GM21423 (cell line): ENCODE data around the gene ICAM1.
"Not testable (repeated sequence)": the region's sequence is repeated elsewhere in the genome, so short reads cannot be mapped to it uniquely, and the experiment has no call there.

ENCODE experiments used
- ATAC-seq: cut with Tn5 transposase; IDR thresholded peaks from one replicate; pipeline ENCODE4 v1.9.1; 2021; ENCODE audit warnings: mild to moderate bottlenecking, moderate library complexity; ENCODE audit not compliant: unreplicated experiment

Gene ICAM1, protein sequence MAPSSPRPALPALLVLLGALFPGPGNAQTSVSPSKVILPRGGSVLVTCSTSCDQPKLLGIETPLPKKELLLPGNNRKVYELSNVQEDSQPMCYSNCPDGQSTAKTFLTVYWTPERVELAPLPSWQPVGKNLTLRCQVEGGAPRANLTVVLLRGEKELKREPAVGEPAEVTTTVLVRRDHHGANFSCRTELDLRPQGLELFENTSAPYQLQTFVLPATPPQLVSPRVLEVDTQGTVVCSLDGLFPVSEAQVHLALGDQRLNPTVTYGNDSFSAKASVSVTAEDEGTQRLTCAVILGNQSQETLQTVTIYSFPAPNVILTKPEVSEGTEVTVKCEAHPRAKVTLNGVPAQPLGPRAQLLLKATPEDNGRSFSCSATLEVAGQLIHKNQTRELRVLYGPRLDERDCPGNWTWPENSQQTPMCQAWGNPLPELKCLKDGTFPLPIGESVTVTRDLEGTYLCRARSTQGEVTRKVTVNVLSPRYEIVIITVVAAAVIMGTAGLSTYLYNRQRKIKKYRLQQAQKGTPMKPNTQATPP

DNA sequence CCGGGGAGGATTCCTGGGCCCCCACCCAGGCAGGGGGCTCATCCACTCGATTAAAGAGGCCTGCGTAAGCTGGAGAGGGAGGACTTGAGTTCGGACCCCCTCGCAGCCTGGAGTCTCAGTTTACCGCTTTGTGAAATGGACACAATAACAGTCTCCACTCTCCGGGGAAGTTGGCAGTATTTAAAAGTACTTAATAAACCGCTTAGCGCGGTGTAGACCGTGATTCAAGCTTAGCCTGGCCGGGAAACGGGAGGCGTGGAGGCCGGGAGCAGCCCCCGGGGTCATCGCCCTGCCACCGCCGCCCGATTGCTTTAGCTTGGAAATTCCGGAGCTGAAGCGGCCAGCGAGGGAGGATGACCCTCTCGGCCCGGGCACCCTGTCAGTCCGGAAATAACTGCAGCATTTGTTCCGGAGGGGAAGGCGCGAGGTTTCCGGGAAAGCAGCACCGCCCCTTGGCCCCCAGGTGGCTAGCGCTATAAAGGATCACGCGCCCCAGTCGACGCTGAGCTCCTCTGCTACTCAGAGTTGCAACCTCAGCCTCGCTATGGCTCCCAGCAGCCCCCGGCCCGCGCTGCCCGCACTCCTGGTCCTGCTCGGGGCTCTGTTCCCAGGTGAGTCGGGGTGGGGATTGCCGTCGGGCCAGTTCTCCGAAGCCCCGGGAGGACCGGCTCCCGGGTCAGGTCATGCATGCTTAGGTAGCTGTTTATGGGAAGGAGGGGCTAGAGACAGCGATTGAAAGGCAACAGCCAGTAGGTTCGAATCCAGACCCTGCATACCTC is at the start of gene ICAM1:
ICAM1 (plus strand) TSS at position 505 of the 779 bp plus-strand sequence; CDS start at position 545, 40 bp downstream.
- ATAC-seq, result peak; percentile 50

DNA sequence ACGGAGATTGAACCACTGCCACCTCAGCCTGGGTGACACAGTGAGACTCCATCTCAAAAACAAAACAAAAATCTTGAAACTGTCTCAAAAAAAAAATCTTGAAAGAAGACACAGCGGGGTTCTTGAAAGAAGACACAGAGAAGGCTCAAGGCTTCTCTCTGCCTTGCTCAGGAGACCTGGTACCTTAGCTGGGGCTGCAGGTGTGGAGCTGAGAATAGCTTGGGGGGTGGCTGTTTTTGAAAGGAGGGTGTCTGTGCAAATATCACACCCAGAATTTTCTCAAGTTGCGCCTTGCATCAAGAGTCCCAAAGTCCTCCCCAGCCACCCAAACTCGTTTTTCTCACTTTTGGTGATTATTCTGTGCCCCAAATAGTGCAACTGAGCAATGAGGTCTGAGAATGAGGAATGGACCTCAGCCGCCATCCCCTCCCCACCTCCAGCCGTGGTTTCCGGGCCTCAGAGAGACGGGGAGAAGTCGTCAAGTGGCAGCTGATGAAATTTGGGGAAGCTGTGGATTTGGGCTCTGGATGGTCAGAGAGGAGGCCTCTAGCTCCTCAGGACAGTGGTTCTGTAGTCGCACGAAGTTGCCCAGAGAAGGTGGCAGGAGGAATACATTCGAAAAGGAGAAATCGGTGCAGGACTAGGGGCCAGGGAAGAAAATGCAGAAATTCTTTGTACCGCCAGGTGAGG is 48.6 kb upstream of the ICAM1 start:
- ATAC-seq, result no peak

DNA sequence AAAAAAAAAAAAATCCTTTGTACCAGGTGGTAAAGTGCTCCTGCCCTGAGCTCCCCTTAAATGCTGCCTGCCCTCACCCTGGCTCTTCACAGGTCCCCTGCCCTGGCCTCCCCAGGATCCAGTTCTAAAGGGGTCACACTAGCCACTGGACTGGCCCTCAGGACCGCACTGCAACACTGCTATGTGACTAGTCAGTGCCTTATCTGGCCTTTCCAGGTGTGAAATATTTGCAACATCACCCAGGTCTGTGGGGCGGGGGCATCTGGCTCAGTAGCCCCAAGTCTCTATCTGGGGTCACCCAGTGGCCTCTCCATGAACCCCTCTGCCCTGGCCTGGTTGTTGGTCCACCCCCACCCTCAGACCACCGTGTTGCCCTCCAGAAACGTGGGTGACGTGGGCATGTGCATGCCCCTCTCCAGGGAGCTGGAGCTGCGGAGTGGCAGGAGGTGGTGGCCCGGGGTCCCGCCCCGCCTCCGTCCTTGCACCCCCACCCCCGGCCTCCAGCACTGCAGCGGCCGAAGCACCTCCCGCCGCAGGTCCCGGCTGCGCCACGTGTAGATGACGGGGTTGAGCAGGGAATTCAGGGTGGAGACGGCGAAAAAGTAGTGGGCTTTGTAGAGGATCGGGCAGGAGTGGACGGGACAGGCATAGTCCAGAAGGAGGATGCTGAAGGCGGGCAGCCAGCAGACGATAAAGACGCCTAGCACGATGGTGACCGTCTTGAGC is 47.3 kb upstream of the ICAM1 start:
- no peak for ATAC-seq

DNA sequence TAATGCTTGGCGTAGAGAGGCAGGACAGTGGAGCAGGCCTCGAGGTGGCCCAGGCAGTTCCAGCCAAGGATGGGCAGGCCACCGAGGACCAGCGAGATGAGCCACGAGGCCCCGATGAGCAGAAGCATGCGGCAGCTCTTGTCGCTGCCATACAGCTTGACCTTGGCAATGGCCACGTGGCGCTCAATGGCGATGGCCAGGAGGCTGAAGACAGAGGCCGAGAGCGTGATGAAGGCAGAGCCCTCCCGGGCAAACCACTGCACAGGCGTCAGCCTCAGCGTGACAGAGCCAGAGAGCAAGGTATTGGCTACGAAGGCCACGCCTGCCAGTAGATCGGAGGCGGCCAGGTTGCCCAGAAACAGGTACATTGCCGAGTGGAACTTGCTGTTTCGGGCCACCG is 46.6 kb upstream of the ICAM1 start:
- no peak for ATAC-seq

DNA sequence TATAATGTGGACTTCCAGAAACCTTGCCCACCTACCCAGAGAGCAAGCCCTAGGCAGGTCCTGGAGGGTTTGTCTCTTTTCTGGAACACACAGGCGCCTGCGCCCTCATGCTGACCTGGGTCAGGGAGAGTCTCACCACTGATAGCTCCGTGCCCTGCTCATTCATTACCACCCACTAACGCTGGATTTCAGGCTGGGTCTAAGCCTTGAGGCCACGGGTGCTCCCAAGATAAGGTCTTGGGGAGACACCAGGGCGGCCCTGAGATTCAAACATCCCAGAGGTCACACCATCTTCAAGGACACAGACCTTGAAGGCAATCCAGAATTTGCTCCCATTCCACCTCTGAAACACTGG is 44.9 kb upstream of the ICAM1 start:
- ATAC-seq, result no peak

DNA sequence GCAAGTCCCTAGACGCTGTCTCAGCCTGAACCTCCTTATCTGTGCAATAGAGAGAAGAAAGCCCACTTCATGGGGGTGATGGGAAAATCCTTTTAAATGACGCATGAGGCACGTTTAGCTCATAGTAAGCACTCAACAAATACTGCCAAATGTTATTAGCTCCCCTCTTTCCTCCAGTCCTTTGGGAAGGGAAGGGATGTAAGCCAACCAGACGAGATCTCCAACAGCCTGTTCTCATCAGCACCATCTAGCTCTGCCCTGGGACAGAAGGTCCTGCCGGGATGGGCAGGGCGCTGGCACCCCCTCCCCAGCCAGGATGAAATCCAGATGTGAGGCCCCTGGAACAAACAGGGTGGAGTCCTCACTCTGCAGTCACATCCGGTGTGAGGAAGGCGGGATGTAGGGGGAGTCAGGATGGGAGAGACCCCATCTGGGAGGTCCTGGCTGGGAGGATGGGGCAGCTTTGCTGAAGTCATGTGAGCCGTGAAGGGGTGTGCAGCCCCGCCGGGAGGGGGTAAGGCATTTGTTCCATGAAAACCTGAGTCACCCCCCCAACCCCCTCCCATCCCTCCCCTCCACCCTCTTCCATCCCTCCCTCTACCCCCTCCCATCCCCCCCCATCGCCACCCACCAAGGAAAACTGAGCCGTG is 44.4 kb upstream of the ICAM1 start:
- ATAC-seq, result no peak

DNA sequence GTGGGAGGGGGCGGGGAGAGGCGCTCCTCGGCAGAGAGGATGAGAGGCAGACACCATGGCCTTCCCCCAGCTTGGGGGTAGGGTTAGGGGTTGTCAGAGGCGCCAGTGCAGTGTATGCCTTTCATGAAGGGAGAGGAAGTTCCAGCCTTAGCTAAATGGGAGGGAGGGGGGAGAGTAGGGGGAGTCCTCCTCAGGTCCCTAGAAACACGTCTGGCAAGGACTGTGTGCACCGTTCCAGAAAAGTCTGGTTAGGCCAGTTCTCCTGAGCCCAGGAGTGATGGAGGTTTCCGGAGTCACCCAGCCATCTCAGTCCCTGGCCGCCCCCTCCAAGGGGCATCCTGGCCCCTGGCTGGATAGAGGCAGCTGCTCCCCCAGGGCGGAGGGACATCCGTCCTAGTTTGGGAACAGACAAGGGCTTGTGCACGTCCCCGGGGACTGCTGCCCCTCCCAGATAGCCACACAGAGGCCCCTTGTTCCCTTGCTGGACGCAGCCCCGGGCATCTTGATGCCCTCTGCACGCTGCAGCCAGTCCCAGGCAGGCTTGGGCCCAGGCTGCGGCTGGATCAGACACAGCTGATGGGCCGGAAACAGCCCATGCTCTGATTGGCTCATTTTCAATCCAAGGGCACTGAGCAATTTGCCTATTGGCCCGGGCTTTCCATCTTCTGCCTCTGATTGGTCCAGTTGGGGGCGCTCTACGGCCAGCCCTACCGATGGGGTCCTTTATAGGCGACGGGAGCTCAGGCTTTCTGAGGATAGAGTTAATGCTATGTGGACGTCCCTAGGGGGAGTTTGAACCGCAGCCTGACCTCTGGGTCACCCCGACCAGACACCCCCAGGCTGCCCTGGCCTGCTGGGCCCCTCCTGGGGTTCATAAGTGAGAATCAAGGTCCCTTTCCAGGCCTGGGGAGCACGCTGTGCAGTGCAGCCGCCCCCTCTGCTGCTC is 43.6 kb upstream of the ICAM1 start:
- ATAC-seq, result no peak

DNA sequence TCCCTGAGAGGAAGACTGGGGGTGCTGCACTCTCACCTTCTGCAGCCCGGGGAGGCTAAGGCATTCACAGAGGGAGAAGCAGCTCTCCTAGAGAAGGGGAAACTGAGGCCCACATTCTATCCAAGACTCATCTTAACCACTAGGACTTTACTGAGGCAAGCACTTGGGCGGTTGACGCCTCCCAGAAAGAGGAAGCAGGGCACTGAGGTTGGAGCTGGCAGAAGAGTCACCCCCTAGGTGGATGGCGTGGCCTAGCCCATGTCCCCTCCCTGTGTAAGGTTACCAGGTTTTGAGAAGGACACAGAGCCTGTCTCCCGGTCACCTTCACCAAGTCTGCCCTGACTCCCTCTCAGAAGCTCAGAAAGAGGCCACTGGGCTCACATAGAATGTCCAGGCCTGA is 42.5 kb upstream of the ICAM1 start:
- no peak for ATAC-seq

DNA sequence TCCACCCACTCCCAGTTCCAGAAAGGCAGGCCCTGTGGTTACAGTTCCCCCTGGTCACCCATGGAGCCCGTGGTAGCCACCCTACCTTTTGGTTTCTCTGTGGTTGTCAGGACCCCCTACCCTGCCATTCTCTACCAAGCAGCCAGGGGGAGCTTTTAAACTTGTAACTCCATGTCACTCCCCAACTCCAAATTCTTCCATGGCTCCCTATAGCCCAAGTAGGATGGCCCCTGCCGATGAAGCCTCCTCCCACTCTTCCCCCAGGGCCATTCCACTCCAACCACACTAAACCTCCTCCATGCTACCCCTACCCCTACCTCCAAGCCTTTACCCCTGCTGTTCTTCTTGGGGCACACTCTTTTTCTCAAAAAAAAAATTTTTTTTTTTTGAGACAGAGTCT is 42.0 kb upstream of the ICAM1 start:
- ATAC-seq, result no peak

DNA sequence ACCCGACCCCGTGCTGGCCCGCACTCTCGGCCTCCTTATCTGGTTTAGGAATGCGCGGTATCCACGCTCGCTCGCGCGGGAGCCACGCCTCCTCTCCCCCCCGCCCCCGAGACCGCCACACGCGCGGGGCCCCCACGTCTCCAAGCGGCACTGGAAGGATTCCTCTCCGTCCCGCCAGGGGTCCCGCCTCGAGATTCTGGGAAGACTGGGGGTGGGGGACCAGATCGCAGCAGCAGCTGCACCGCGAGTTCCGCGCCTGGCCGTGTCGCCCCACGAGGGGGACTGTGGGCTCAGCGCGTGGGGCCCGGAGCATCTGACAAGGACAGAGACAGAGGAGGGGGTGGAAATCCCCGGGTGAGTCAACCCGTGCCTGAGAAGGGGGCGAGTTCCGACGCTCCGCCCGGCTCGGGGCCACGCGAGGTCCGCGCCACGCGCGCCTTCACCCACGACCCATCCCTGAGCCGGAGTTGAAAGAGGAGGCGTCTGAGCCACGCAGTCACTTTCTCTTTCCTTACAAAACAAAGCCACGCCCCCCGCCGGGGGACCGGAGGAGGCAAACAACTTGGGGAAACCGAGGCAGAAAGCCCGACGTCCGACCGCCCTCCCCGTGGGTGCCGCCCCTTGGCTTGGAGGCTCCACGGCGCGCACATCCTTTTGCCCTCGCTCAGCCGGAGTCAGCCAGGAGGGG is 40.6 kb upstream of the ICAM1 start:
- ATAC-seq, result no peak

DNA sequence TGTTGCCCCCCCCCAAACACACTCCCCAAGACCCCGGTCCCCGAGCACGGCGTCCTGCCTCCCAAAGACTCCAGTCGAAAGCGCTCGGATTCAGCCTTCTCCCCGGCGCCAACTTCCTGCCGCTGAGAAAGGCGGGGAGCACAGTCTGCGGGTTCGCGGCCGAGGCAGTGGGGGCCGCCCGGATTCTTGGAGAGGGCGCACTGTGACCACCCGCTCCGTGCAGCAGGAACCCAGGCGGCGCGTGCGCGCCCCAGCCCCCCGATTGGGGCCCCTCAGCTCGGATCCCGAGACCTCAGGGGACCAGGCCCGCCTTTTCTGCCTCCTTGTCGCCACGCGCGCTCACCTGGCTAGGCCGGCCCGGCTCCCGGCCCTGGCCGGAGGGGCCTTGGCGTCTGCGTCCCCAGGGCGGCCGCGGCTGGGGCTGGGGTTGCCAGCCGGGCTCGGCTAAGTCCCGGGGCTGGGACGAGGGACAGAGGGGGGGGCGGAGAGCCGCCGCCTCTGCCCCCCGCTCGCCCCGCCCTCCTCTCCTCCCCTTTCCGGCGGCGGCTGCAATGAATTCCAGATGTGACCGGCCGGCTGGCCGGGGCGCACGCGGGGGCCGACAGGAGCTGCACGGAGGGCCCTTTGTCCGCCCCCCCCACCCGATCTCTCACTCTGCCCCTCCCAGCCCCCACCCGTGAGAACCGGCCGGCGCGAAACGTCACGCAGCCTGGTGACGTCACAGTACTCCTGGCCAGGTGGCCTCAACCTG is 39.9 kb upstream of the ICAM1 start, which contains the start of gene S1PR2:
S1PR2 (minus strand) TSS at position 471 of the 751 bp plus-strand sequence. CDS start 6,426 bp downstream, outside the sequence.
- ATAC-seq, result peak; percentile 45

DNA sequence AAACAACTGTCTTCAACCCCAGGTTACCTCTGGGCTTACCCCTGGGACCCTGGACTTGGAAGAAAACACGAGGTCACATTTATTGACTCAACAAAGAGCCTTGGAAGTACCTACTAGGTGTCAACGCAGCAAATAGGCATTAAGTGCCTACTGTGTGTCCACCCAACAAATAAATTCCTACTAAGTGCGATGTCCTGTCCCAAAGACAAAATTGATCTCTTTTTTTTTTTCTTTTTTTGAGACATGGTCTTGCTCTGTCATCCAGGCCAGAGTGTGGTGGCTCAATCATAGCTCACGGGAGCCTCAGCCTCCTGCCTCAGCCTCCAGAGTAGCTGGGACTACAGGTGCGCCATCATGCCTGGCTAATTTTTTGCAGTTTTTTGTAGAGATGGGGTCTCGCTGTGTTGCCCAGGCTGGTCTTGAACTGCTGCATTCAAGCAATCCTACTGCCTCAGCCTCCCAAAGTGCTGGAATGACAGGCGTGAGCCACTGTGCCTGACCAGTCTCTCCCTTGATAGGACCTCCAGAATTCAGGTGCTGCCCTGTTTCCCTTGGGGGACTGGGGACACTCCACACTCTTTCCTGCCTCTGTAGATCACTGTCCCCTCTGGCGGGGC is 39.2 kb upstream of the ICAM1 start:
- no peak for ATAC-seq

DNA sequence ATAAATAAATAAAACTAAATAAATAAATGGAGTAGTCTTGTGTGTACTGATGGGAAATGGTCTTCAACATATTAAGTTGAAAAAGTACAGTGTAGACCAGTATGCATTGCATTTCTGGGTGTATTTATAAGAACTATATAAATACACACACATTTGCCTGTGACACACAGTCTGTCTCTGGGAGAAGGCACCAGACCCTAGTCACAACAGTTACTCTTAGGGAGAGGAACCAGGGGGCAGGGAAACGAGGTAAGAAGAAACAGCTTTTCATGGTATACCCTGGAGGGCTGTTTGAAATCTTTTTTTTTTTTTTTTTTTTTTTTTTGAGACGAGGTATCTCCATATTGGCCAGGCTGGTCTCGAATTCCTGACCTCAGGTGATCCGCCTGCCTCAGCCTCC is 37.0 kb upstream of the ICAM1 start:
- ATAC-seq, result no peak

DNA sequence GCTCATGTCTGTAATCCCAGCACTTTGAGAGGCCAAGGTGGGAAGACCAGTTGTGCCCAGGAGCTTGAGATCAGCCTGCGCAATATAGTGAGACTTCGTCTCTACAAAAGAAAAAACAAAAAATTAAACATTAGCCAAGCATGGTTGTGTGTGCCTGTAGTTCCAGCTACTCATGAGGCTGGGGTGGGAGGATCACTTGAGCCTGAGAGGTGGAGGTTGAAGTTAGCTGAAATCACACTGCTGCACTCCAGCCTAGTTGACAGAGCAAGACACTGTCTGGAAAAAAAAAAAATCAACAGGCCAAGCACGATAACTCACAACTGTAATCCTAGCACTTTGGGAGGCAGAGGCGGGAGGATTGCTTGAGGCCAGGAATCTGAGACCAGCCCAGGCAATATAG is 35.9 kb upstream of the ICAM1 start:
- no peak for ATAC-seq

DNA sequence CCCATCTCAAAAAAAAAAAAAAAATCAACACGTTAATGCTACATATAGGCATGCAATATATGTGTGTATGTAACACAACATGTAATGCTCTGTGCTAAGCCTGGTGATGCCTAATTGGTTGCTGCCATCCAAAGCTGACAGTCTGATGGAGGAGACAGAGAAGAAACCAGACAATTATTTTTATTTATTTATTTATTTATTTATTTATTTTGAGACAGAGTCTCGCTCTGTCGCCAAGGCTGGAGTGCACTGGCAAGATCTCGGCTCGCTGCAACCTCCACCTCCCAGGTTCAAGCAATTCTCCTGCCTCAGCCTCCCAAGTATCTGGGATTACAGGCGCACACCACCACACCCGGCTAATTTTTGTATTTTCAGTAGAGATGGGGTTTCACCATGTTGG is 35.5 kb upstream of the ICAM1 start:
- ATAC-seq, result not testable (repeated sequence)

DNA sequence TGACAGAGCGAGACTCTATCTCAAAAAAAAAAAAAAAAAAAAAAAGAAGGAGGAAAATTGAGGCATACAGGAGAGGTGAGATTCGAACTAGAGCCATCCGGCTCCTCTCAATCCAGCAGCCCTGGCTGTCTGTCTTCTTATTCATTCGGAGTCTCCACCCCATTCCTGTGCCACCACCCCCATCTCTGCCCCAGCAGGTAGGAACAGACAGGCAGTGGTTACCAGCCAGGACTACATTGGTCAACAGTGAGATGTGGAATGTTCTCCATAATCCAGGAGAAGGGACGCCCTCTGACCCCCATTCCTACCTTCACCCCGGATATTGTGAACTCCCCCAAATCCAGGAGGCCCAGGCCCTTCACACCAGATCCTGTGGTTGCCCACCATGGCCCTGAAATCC is 33.2 kb upstream of the ICAM1 start:
- ATAC-seq, result no peak

DNA sequence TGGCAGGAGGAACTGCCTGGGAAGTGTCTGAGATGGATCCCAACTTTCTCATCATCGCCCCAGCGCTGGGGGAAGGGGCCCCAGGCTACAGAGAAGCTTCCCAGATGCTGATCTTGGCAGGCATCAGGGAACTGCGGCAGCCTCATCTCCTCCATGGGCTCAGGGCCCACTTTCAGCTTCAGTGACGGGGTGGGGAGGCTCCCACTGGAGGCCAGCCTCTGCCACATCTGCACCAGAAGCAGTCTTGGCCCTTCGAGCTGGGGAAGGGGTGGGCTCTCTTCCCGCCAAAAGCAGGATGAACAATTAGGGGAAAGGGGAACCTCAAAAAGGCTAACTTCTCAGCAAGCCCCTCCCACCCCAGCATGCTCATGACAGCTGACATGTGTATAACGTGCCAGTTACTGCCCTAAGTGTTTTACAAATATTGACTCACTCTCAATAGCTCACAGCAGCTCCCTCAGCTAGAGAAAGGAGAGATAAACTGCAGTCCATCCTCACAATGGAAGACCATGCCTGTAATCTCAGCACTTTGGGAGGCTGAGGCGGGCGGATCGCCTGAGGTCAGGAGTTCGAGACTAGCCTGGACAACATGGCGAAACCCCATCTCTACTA is 32.6 kb upstream of the ICAM1 start:
- no peak for ATAC-seq
